GM21515 (cell line): ENCODE results near the gene ADGRA3.
"Not testable (repeated sequence)": the region's sequence is repeated elsewhere in the genome, so short reads cannot be mapped to it uniquely, and the experiment has no call there.

Experiments
- ATAC-seq: cut with Tn5 transposase; IDR thresholded peaks from one replicate; pipeline ENCODE4 v1.9.1; 2021; ENCODE audit not compliant: unreplicated experiment

The ADGRA3 gene

GRCh38 chr4:22482250-22483127, 33.4 kb downstream of the ADGRA3 start:
- ATAC-seq, result no peak

- ATAC-seq, result no peak
Measured at GRCh38 chr4:22480675-22481327, 35.1 kb downstream of the ADGRA3 start.

- no peak for ATAC-seq
Measured at GRCh38 chr4:22478426-22478825, 37.4 kb downstream of the ADGRA3 start.

- ATAC-seq, result no peak
Measured at GRCh38 chr4:22477813-22478182, 38.1 kb downstream of the ADGRA3 start.

GRCh38 chr4:22477136-22477812, 38.6 kb downstream of the ADGRA3 start:
- no peak for ATAC-seq

- no peak for ATAC-seq
Measured at GRCh38 chr4:22476011-22476410, 39.9 kb downstream of the ADGRA3 start.

GRCh38 chr4:22475311-22475646, 40.6 kb downstream of the ADGRA3 start:
- ATAC-seq, result not testable (repeated sequence)

- no peak for ATAC-seq
Measured at GRCh38 chr4:22474636-22475310, 41.1 kb downstream of the ADGRA3 start.

GRCh38 chr4:22473268-22473667, 42.6 kb downstream of the ADGRA3 start:
- ATAC-seq, result no peak

GRCh38 chr4:22471999-22472461, 43.8 kb downstream of the ADGRA3 start:
- ATAC-seq, result no peak

- no peak for ATAC-seq
Measured at GRCh38 chr4:22471419-22471818, 44.4 kb downstream of the ADGRA3 start.

- no peak for ATAC-seq
Measured at GRCh38 chr4:22466581-22466980, 49.3 kb downstream of the ADGRA3 start.

GRCh38 chr4:22465996-22466395, 49.9 kb downstream of the ADGRA3 start:
- ATAC-seq, result no peak

- ATAC-seq, result no peak
Measured at GRCh38 chr4:22465349-22465748, 50.5 kb downstream of the ADGRA3 start.

- no peak for ATAC-seq
Measured at GRCh38 chr4:22463179-22463578, 52.7 kb downstream of the ADGRA3 start.

GRCh38 chr4:22462688-22463087, 53.2 kb downstream of the ADGRA3 start:
- ATAC-seq, result no peak

- ATAC-seq, result no peak
Measured at GRCh38 chr4:22460266-22460665, 55.6 kb downstream of the ADGRA3 start.

GRCh38 chr4:22458098-22458497, 57.8 kb downstream of the ADGRA3 start:
- ATAC-seq, result no peak

- ATAC-seq, result no peak
Measured at GRCh38 chr4:22457348-22457747, 58.5 kb downstream of the ADGRA3 start.

GRCh38 chr4:22456291-22456690, 59.6 kb downstream of the ADGRA3 start:
- no peak for ATAC-seq

- no peak for ATAC-seq
Measured at GRCh38 chr4:22454955-22455354, 60.9 kb downstream of the ADGRA3 start.
